DND-41 (cell line): ENCODE measurements around the gene UCHL5.
"Not testable (repeated sequence)": the region's sequence is repeated elsewhere in the genome, so short reads cannot be mapped to it uniquely, and the experiment has no call there.

Experiments
- ATAC-seq: fragments of 200-7000 bp; cut with Tn5 transposase; 3 replicates; pipeline ENCODE4 v1.9.1; 2021; ENCODE audit warnings: low read depth; ENCODE audit not compliant: insufficient read depth
- DNase-seq: peaks from one replicate; pipeline ENCODE4 v3.0.0-alpha.2; 2020
- H2AFZ ChIP-seq: 2 replicates; pipeline ENCODE4 v1.6.0; 2012; ENCODE audit warnings: low read depth, low read length
- H3K27ac ChIP-seq: 2 replicates; pipeline ENCODE4 v1.5.1; 2012; ENCODE audit warnings: low read length, inconsistent platforms
- H3K27me3 ChIP-seq: fragments of 200-600 bp; sonication (generic); 2 replicates; pipeline ENCODE4 v1.6.0; 2012; ENCODE audit warnings: low read length, mild to moderate bottlenecking, inconsistent platforms; ENCODE audit not compliant: insufficient read depth, poor library complexity
- H3K36me3 ChIP-seq: 2 replicates; pipeline ENCODE4 v1.5.1; 2012; ENCODE audit warnings: low read length, inconsistent platforms; ENCODE audit not compliant: insufficient read depth
- H3K4me1 ChIP-seq: 2 replicates; pipeline ENCODE4 v1.5.1; 2012; ENCODE audit warnings: mild to moderate bottlenecking, low read length; ENCODE audit not compliant: insufficient read depth
- H3K4me2 ChIP-seq: 2 replicates; pipeline ENCODE4 v1.6.0; 2012; ENCODE audit warnings: mild to moderate bottlenecking, moderate library complexity, low read length, inconsistent platforms; ENCODE audit not compliant: insufficient read depth
- H3K4me3 ChIP-seq, 2 experiments: fragments of 200-600 bp in 1 of 2; shearing (Covaris generic) in 1 of 2; 2 replicates each; pipeline ENCODE4 v1.5.1; 2012 to 2016; ENCODE audit warnings: inconsistent platforms in 2 of 2, low read length in 2 of 2, mild to moderate bottlenecking in 2 of 2, low read depth in 1 of 2, moderate library complexity in 1 of 2
- H3K79me2 ChIP-seq: 2 replicates; pipeline ENCODE4 v1.6.0; 2012; ENCODE audit warnings: low read length, inconsistent platforms; ENCODE audit not compliant: insufficient read depth
- H3K9ac ChIP-seq: 2 replicates; pipeline ENCODE4 v1.6.0; 2012; ENCODE audit warnings: low read depth, mild to moderate bottlenecking, inconsistent platforms, low read length, moderate library complexity
- H3K9me3 ChIP-seq: 2 replicates; pipeline ENCODE4 v1.5.1; 2012; ENCODE audit warnings: low read length, moderate library complexity, mild to moderate bottlenecking, inconsistent platforms; ENCODE audit not compliant: insufficient read depth, severe bottlenecking
- H4K20me1 ChIP-seq: 2 replicates; pipeline ENCODE4 v1.6.0; 2012; ENCODE audit warnings: low read length; ENCODE audit not compliant: insufficient read depth
- EZH2 ChIP-seq: IDR thresholded peaks from 3 replicates; pipeline ENCODE4 v1.6.1; 2012; ENCODE audit warnings: borderline replicate concordance, low read depth, mild to moderate bottlenecking, moderate library complexity, low read length, inconsistent platforms; ENCODE audit not compliant: severe bottlenecking
- TF ChIP-seq, protein P1 (sequence below): IDR thresholded peaks from 2 replicates; pipeline ENCODE4 v1.5.1; 2012; ENCODE audit warnings: borderline replicate concordance, low read length, moderate library complexity, mild to moderate bottlenecking; ENCODE audit not compliant: poor library complexity, severe bottlenecking; ENCODE audit errors: extremely low read depth

UCHL5 gene

GRCh38 chr1:192980856-192981255 lies 78.3 kb downstream of the UCHL5 start:
- Histone ChIP-seq H3K4me1 (no peaks in the 10 kb centered on the region), H3K36me3 (no peaks in the 10 kb centered on the region), H3K4me2 (no peak overlapping the region), H4K20me1 (no peaks in the 10 kb centered on the region), H3K27me3 (no peaks in the 10 kb centered on the region), H3K9ac (no peak overlapping the region), H3K9me3 (no peaks in the 10 kb centered on the region), H3K79me2 (no peaks in the 10 kb centered on the region), H3K4me3 (no peak overlapping the region), H2AFZ (no peak overlapping the region), H3K27ac (no peak overlapping the region)
- ATAC-seq (no peak), DNase-seq (no peak)
- TF ChIP-seq, protein P1, sequence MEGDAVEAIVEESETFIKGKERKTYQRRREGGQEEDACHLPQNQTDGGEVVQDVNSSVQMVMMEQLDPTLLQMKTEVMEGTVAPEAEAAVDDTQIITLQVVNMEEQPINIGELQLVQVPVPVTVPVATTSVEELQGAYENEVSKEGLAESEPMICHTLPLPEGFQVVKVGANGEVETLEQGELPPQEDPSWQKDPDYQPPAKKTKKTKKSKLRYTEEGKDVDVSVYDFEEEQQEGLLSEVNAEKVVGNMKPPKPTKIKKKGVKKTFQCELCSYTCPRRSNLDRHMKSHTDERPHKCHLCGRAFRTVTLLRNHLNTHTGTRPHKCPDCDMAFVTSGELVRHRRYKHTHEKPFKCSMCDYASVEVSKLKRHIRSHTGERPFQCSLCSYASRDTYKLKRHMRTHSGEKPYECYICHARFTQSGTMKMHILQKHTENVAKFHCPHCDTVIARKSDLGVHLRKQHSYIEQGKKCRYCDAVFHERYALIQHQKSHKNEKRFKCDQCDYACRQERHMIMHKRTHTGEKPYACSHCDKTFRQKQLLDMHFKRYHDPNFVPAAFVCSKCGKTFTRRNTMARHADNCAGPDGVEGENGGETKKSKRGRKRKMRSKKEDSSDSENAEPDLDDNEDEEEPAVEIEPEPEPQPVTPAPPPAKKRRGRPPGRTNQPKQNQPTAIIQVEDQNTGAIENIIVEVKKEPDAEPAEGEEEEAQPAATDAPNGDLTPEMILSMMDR, result no peak
- no peak for TF ChIP-seq EZH2

GRCh38 chr1:192980334-192980733 lies 78.8 kb downstream of the UCHL5 start:
- not testable (repeated sequence) for H3K27me3 ChIP-seq, H3K27ac ChIP-seq, H3K4me1 ChIP-seq, H3K9ac ChIP-seq, H3K4me2 ChIP-seq, H3K9me3 ChIP-seq, H4K20me1 ChIP-seq, H3K79me2 ChIP-seq, DNase-seq, H2AFZ ChIP-seq, H3K36me3 ChIP-seq, H3K4me3 ChIP-seq
- peak; percentile 44; the same call in 1 of the 3 replicates for ATAC-seq

DNA sequence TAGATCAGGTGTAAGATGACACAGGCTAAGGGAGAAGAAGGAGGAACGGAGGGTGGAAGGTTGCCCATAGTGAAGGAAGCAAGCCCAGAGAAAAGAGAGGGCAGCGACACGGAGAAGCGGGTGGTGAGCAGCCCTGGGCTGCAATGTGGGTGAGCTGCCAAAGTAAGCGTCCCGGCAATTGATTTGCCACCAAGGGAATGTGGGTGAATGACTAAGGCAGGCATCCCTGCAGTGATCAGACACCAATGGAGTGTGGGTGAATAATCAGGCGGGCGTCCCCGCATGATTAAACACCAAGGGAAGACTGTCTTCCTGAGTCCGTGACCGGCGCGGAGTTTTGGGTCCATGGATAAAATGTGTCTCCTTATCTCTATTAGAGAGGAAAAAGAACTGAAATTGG lies 79.6 kb downstream of the UCHL5 start:
- Histone ChIP-seq H3K4me1 (no peaks in the 10 kb centered on the region), H3K9ac (no peak overlapping the region), H3K27ac (no peak overlapping the region), H3K4me3 (no peak overlapping the region), H3K9me3 (no peaks in the 10 kb centered on the region), H4K20me1 (no peaks in the 10 kb centered on the region), H2AFZ (no peak overlapping the region), H3K79me2 (no peaks in the 10 kb centered on the region), H3K4me2 (no peak overlapping the region), H3K27me3 (no peaks in the 10 kb centered on the region), H3K36me3 (no peaks in the 10 kb centered on the region)
- ATAC-seq, result no peak
- DNase-seq, result no peak
- TF ChIP-seq EZH2, result no peak
- TF ChIP-seq, protein P1, result no peak

DNA sequence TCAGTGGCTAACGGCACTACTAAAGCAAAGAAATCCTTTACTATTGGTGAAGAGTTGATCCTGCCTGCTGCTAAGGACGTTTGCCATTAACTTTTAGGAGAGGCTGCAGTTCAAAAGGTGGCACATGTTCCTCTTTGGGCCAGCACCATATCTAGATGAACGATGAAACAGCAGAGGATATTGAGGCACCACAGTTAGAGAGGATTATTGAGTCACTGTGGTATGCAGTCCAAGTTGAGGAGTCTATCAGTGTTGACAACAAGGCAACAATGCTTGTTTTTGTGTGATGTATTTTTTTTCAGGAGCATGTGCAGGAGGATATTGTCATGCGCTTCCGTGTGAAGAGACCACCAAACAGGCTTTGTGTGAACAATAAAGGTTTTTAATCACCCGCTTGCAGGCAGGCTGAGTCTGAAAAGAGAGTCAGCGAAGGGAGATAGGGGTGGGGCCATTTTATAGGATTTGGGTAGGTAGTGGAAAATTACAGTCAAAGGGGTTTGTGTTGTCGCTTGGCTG lies 80.9 kb downstream of the UCHL5 start:
- Histone ChIP-seq H4K20me1 (no peaks in the 10 kb centered on the region), H3K27ac (no peak overlapping the region), H3K9ac (no peak overlapping the region), H3K4me2 (no peak overlapping the region), H3K27me3 (no peaks in the 10 kb centered on the region), H3K79me2 (no peaks in the 10 kb centered on the region), H2AFZ (no peak overlapping the region), H3K4me3 (no peak overlapping the region), H3K4me1 (no peaks in the 10 kb centered on the region), H3K36me3 (no peaks in the 10 kb centered on the region), H3K9me3 (no peaks in the 10 kb centered on the region)
- DNase-seq (no peak), ATAC-seq (no peak)
- TF ChIP-seq, protein P1, result no peak
- TF ChIP-seq EZH2, result no peak
